Stimulated activated CD8-positive, alpha-beta memory T cell treated with anti-CD3 and anti-CD28 coated beads, Interleukin-7, amount 100 ng/mL, for 1 hour (primary cell): ENCODE data around the gene ANKFN1.
"Not testable (repeated sequence)": the region's sequence is repeated elsewhere in the genome, so short reads cannot be mapped to it uniquely, and the experiment has no call there.

ENCODE experiments used
- DNase-seq, 2 donors: peaks; one replicate each; pipeline ENCODE4 v3.0.0-alpha.2; 2020; ENCODE audit warnings: low read depth in 2 of 2

The ANKFN1 gene

DNA sequence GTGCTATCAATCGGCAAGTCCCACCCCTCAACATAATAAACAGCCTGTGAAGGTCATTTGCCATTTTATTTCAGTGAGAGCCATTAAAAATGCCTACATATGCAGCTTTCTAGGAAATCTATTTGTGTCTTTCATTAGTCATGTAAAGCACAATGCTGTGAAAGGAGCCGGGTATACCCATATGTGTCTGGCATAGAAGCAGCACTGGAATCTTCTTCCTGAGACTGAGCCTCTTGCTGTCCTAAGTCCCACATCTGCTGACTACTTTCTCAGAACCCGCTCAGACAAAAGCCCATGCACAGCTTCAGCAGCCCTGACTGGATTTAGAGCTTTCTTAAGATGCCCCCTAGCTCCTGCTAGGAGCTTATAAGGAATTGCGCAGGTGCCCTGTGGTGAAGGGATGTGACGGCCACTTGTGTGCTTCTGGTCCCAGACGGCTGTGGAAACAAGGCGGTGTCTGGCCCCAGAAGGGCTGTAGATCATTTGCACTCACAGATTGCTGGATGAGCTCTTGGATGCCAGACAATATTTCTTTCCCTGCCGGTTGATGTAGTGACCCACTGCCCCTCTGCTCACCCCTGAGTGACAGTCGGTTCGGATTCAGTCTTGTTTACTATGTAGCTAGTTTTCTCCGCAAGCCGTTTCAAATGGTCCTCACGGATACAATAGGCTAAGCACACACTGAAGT is 172.2 kb downstream of the ANKFN1 start:
- no peak for DNase-seq

- no peak for DNase-seq
These were observed 172.7 kb downstream of the ANKFN1 start for GRCh38 chr17:56326001-56326359.

- no peak for DNase-seq
These were observed 194.4 kb downstream of the ANKFN1 start for GRCh38 chr17:56347639-56348038.

- DNase-seq, result no peak
These were observed 197.3 kb downstream of the ANKFN1 start for GRCh38 chr17:56350592-56350991.

DNA sequence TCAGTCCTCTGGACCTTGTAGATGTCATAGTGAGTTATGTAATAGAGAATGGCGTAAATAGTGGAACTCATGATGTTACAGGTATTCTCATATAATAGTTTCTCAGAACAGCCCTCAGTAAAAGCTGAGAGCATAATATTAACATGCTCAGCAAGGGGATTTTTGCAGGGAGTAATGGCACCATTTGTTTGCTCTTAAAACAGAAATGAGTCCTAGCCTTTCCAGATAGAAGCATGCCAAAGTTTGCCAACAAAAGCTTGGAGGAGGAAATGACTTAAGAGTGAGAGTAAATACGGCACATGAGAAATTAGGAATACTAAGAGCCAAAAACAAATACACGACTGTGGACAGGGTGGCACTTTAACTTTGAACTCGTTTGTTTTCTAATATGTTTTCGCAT is 198.4 kb downstream of the ANKFN1 start:
- DNase-seq, result no peak

- DNase-seq, result no peak
These were observed 205.4 kb downstream of the ANKFN1 start for GRCh38 chr17:56358651-56359050.

DNA sequence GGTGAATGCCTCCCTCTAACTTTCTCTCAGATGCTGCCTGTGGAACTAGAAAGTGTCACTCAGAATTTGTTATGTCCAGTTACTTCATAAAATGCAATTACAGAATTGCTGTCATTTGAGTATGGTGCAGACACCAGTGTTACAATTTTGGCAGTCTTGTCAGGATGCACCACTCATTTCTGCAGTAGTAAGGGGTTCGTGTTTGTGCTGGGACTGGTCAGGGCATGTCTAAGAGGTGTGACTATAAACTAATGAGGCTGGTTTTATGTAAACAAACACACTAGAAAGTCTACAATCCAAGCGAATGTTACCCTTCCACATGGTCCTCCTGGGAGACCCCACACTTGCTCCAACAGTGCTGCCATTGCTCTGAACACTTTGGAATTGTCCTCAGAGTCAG is 206.2 kb downstream of the ANKFN1 start:
- no peak for DNase-seq

DNA sequence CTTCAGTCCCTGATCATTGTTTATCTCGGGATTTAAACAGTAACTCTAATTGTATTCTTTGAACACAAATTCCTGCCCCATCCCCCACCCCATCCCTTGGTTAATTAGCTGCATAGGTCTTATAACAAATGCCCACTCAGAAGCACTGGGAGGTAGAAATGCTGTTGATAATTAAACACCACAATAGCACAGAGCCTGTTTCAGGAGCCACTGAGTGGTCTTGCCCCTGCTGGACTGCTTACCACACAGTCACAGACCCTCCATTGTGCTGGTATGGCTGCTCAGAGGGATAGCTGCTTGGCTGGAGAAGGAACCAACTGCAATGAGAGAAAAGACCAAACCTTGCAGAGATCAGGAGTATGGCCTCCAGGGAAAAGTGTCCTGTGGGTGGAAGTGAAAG is 214.1 kb downstream of the ANKFN1 start:
- no peak for DNase-seq

DNA sequence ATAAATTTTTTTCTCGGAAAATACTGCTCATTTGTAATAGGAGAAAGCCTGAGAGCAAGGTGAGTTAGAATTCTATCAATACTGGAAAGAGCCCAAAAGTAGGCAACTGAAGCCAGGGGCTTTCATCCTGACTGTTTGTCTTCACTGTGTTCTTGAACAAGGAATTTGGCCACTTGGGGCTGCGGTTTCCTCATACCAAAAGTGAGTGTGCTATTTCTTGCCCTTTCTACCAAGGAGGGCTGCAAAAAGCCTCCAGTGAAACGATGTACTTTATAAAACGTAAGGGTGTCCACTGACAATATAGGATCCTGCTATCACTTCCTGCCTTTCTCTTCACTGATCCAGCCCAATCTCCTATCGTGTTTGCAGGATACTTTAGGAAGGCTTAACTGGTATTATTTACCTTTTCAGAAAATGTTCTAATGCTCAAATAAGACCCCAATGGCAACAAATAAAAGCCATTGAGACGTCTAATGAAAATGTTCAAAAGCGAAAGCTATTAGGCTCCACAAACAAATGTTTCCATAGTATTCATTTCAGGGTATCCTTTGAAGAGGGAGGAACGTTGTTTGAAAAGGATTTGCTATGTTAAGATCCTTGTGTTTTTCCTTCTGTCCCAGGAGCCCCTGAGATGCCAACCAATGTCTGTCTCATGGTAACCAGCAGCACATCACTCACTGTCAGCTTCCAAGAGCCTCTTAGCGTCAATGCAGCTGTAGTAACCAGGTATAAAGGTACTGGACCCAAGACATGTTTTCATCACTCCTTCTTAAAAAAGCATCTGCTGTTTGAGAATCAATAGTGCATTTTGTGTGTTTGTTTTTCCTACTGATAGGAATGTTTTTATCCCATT is 220.9 kb downstream of the ANKFN1 start:
- DNase-seq, result no peak

- DNase-seq, result no peak
These were observed 236.1 kb downstream of the ANKFN1 start for GRCh38 chr17:56389356-56389755.

DNA sequence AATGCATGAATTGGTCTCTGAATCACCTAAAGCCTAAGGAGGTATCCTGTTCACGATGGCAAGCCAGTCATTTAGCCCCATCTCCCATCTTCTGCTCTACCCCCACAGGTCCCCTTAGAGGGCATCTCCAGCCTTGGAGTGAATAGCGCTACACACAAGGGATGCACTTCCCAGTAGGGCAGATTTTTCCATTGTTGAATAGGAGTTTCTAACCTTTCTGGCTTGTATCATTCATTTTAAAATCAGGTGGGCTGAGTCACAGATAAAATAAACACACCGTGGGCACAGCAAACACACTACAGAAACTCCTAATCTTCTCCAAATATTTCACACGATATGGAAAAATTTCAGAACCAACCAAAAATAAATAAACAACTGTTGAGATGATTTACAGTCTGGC is 239.0 kb downstream of the ANKFN1 start:
- no peak for DNase-seq

- no peak for DNase-seq
These were observed 239.9 kb downstream of the ANKFN1 start for GRCh38 chr17:56393156-56393555.

DNA sequence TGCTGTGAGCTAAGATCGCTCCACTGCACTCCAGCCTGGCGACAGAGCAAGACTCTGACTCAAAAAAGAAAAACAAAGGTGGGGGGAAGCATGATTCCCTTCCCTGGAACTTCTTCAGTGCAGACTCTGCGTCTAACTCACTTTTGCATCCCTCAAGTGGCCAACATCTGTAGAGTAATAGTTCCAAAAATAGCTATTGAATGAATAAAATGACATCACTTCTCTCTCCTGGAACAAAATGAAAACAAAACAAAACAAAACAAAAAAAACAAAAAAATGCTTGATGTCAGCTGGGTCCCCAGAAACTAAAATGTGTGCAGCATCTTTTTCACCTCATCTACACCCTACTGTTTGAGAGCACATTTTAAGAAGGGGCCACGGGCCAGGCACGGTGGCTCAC is 242.5 kb downstream of the ANKFN1 start:
- no peak for DNase-seq

- DNase-seq, result no peak
These were observed 253.8 kb downstream of the ANKFN1 start for GRCh38 chr17:56407086-56407485.

DNA sequence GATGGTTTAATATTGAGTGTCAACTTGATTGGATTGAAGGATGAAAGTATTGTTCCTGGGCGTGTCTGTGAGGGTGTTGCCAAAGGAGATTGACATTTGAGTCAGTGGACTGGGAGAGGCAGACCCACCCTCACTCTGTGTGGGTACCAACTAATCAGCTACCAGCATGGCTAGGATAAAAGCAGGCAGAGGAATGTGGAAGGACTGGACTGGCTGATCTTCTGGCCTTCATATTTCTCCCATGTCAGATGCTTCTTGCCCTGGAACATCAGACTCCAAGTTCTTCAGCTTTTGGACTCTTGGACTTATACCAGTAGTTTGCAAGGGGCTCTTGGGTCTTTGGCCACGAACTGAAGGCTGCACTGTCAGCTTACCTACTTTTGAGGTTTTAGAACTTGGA is 259.1 kb downstream of the ANKFN1 start:
- DNase-seq, result not testable (repeated sequence)

DNA sequence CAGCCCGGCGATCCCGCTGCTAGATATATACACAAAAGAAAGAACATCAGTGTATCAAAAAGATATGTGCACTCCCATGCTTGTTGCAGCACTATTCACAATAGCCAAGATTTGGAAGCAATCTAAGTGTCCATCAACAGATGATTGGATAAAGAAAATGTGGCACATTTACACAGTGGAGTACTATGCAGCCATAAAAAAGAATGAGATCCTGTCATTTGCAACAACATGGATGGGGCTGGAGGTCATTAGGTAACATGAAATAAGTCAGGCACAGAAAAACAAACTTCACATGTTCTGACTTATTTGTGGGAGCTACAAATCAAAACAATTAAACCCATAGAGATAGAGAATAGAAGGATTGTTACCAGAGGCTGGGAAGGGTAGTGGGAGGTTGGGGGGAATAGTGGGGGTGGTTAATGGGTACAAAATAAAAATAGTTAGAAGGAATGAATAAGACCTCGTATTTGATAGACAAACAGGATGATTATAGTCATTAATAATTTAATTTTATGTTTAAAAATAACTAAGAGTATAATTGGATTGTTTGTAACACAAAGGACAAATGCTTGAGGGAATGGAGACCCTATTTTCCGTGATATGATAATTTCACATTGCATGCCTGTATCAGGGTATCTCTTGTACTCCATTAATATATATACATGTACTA is 263.5 kb downstream of the ANKFN1 start:
- DNase-seq, result no peak

GRCh38 chr17:56424005-56424404 is 270.7 kb downstream of the ANKFN1 start:
- DNase-seq, result no peak

- DNase-seq, result no peak
These were observed 271.3 kb downstream of the ANKFN1 start for GRCh38 chr17:56424543-56425044.

DNA sequence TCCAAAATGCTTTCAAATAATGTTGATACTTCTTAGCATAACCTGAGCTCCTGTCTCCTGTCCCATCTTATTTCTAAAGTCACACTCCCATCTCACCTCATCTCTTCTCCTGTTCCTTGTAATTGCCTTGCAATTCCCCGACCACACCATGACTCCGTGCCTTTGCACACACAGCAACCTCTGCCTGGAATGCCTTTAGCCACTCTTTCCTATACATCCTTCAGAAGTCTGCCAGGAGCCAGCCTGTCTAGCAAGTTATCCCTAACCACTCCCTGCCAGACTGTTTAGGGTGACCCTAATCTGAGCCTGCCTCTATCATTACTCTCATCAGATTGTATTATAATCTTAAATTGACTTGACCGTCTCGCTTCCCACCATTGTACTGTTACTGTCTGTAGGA is 272.2 kb downstream of the ANKFN1 start:
- no peak for DNase-seq

- no peak for DNase-seq
These were observed 273.6 kb downstream of the ANKFN1 start for GRCh38 chr17:56426901-56427300.

GRCh38 chr17:56431736-56432135 is 278.5 kb downstream of the ANKFN1 start:
- no peak for DNase-seq

DNA sequence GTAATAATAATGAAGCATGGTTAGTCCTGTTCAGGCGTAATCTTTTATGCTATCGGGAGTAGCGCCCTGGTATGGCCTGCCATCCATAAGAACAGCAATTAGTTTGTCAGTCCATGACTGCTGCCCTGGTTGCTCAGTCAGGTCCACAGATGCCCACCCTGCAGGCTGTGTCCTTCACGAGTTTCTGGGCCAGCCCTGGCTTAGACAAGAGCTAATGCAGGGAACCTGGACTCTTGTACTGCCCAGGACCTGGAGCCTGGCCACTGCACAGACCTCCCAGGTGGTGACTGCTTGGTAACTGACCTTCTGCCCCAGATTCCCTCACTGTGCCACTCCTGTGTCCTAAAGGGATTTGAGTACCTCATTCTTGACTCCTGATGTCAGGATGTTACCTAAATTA is 279.2 kb downstream of the ANKFN1 start:
- DNase-seq, result no peak

DNA sequence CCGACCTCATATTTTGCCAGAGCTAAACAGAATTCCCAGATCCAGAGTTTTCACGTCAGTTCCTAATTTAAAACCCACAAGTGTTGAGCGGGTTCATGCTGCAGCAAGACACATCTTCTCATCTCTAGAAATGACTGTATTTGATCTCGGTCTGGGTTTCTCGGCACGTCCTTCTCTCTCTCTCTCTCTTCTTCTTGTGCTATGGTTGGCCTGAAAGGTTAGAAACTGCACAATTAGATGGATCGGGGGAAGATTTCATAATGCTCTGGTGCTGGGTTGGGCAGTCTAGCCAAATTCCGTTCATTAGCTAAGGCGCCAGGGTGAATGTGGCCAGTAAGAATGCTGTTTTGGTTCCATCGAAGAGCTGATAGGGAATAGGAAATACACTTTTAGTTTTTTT is 281.3 kb downstream of the ANKFN1 start:
- no peak for DNase-seq
